HepG2 (cell line): ENCODE measurements around the gene DUSP9. TPM values are rescaled to one million over a fixed set of nuclear protein-coding genes. Genes with fewer than 3 reads are reported as not detected.

ENCODE experiments used
- ARNT ChIP-seq: fragments of 450-650 bp; IDR thresholded peaks from 2 replicates; pipeline ENCODE4 v1.6.1; 2017
- E2F1 ChIP-seq: sonication (generic); formaldehyde crosslinking; IDR thresholded peaks from 2 replicates; pipeline ENCODE4 v1.5.0; 2020; ENCODE audit warnings: missing genetic modification reagents
- EP300 ChIP-seq, 3 experiments: sonication (generic) in 1 of 3; formaldehyde crosslinking in 1 of 3; IDR thresholded peaks; 2 replicates each; pipeline versions ENCODE4 v1.5.1 to v1.6.1; 2011 to 2020; ENCODE audit warnings: low read depth in 2 of 3, low read length in 2 of 3, borderline replicate concordance in 1 of 3, improper control_type of control experiment in 1 of 3, mild to moderate bottlenecking in 1 of 3, missing genetic modification reagents in 1 of 3, moderate library complexity in 1 of 3
- FOXC1 ChIP-seq: sonication (generic); formaldehyde crosslinking; IDR thresholded peaks from 2 replicates; pipeline ENCODE4 v1.8.0; 2022; ENCODE audit warnings: mild to moderate bottlenecking, missing genetic modification reagents, borderline replicate concordance
- HDAC1 ChIP-seq: sonication (generic); formaldehyde crosslinking; IDR thresholded peaks from 2 replicates; pipeline ENCODE4 v1.5.1; 2020; ENCODE audit warnings: mild to moderate bottlenecking, missing genetic modification reagents
- HDAC6 ChIP-seq: fragments of 200-600 bp; sonication (generic); IDR thresholded peaks from 2 replicates; pipeline ENCODE4 v1.7.0; 2017; ENCODE audit warnings: mild to moderate bottlenecking, antibody characterized with exemption, low read length, low read depth
- ISL2 ChIP-seq: sonication (generic); formaldehyde crosslinking; IDR thresholded peaks from 2 replicates; pipeline ENCODE4 v1.5.0; 2020; ENCODE audit warnings: missing genetic modification reagents
- NFRKB ChIP-seq: fragments of 450-650 bp; IDR thresholded peaks from 2 replicates; pipeline ENCODE4 v1.6.1; 2017
- PATZ1 ChIP-seq: sonication (generic); formaldehyde crosslinking; IDR thresholded peaks from 2 replicates; pipeline ENCODE4 v1.4.0; 2020; ENCODE audit warnings: missing genetic modification reagents
- RXRA ChIP-seq: sonication (generic); formaldehyde crosslinking; IDR thresholded peaks from 2 replicates; pipeline ENCODE4 v1.5.1; 2020; ENCODE audit warnings: missing genetic modification reagents
- SNAPC2 ChIP-seq: sonication (generic); formaldehyde crosslinking; IDR thresholded peaks from 2 replicates; pipeline ENCODE4 v1.8.1; 2022; ENCODE audit warnings: mild to moderate bottlenecking, missing genetic modification reagents
- SSRP1 ChIP-seq: IDR thresholded peaks from 2 replicates; pipeline ENCODE4 v1.6.1; 2016; ENCODE audit warnings: control low read depth
- TBX2 ChIP-seq: sonication (generic); formaldehyde crosslinking; IDR thresholded peaks from 2 replicates; pipeline ENCODE4 v1.5.0; 2020; ENCODE audit warnings: missing genetic modification reagents, mild to moderate bottlenecking, borderline replicate concordance
- ZBTB26 ChIP-seq: IDR thresholded peaks from 2 replicates; pipeline ENCODE4 v1.6.1; 2016; ENCODE audit warnings: missing compliant biosample characterization, missing genetic modification reagents, borderline replicate concordance
- ZFP1 ChIP-seq: IDR thresholded peaks from 2 replicates; pipeline ENCODE4 v1.6.1; 2016
- ZNF101 ChIP-seq: sonication (generic); formaldehyde crosslinking; IDR thresholded peaks from 2 replicates; pipeline ENCODE4 v1.4.0; 2020; ENCODE audit warnings: mild to moderate bottlenecking, low read depth, missing genetic modification reagents, borderline replicate concordance
- ZNF138 ChIP-seq: sonication (generic); formaldehyde crosslinking; IDR thresholded peaks from 2 replicates; pipeline ENCODE4 v1.5.0; 2020; ENCODE audit warnings: mild to moderate bottlenecking, low read depth, missing genetic modification reagents
- ZNF569 ChIP-seq: sonication (generic); formaldehyde crosslinking; IDR thresholded peaks from 2 replicates; pipeline ENCODE4 v1.5.0; 2020; ENCODE audit warnings: mild to moderate bottlenecking, missing genetic modification reagents, moderate library complexity, borderline replicate concordance
- ZNF670 ChIP-seq: sonication (generic); formaldehyde crosslinking; IDR thresholded peaks from 2 replicates; pipeline ENCODE4 v1.8.0; 2022; ENCODE audit warnings: mild to moderate bottlenecking, missing genetic modification reagents, borderline replicate concordance
- polyA plus RNA-seq, 8 experiments: library from polyadenylated mRNA; depleted of rRNA in 3 of 8; stranded (reverse) in 7 of 8; unstranded in 1 of 8; fragments of >200 nt; fragmentation: Illumina TruSeq in 4 of 8; extraction: Trizol in 4 of 8; gene quantifications; 2 replicates each; pipeline versions ENCODE4 v1.2.1 to v1.2.3, GENCODE V29; 2011 to 2016; ENCODE audit warnings: low read depth in 4 of 8, missing spikeins in 1 of 8, mixed read lengths in 1 of 8; ENCODE audit not compliant: insufficient read depth in 1 of 8
- total RNA-seq, 5 experiments: library from RNA; depleted of rRNA; stranded (reverse); fragments of >200 nt; fragmentation: Illumina TruSeq; extraction: Trizol; gene quantifications; 2 replicates each; pipeline ENCODE4 v1.2.3, GENCODE V29; 2016; ENCODE audit warnings: low read depth in 1 of 5
- TF ChIP-seq, protein P1 (sequence below): sonication (generic); formaldehyde crosslinking; conservative IDR thresholded peaks from 2 replicates; pipeline ENCODE4 v1.5.0; 2020; ENCODE audit warnings: missing genetic modification reagents
- TF ChIP-seq, protein P2 (sequence below): sonication (generic); formaldehyde crosslinking; conservative IDR thresholded peaks from 2 replicates; pipeline ENCODE4 v1.4.0; 2020; ENCODE audit warnings: missing genetic modification reagents
- TF ChIP-seq, protein P3 (sequence below): sonication (generic); formaldehyde crosslinking; IDR thresholded peaks from 2 replicates; pipeline ENCODE4 v1.8.1; 2023; ENCODE audit warnings: mild to moderate bottlenecking, missing genetic modification reagents

The DUSP9 gene
- total and polyA plus RNA-seq, 2 of the 13 experiments (the other 11 are each of a cell fraction or from before 2014, with no cell fraction given) = 235 to 435 TPM

DNA sequence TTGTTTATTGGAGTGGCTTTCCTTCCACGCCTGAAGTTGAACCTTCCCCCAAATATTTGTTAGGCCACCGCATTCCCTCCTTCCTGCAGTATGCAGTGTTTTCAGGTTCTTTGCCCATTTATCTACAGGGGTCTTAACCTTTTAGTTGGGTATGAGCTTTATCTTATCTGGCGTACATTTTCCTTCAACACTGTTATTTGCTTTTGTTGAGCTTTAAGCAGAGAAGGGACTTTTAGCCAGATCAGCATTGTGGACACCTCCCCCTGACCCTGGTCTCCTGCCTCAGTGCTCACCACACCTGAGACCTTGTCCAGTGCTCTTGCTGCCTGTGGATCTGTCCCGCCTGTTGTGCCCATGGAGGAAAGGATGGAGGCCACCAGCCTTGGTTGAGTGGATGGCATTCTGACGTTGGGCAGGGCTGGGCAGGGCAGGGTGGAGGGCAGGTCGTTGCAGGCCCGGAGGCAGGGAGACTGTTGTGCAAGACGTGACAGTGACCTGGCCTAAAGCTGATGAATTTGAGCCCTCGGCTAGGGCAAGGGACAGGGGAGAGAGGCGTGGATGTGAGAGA, 998 bp upstream of the DUSP9 start (continued):
- TF ChIP-seq, protein P1, sequence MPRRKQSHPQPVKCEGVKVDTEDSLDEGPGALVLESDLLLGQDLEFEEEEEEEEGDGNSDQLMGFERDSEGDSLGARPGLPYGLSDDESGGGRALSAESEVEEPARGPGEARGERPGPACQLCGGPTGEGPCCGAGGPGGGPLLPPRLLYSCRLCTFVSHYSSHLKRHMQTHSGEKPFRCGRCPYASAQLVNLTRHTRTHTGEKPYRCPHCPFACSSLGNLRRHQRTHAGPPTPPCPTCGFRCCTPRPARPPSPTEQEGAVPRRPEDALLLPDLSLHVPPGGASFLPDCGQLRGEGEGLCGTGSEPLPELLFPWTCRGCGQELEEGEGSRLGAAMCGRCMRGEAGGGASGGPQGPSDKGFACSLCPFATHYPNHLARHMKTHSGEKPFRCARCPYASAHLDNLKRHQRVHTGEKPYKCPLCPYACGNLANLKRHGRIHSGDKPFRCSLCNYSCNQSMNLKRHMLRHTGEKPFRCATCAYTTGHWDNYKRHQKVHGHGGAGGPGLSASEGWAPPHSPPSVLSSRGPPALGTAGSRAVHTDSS (CRISPR knock-in tag) = no peak
- TF ChIP-seq HDAC1 (CRISPR knock-in tag) = 0 out of 2 replicates have a peak, but pooled peaks have one; percentile 44
- no peak for TF ChIP-seq ZFP1 (CRISPR knock-in tag)
- peak; percentile 32; the same call in 1 of the 2 replicates for TF ChIP-seq RXRA (CRISPR knock-in tag)
- no peak for TF ChIP-seq SNAPC2 (CRISPR knock-in tag)
- TF ChIP-seq EP300 (IDR thresholded peaks at IDR 0.05; ENCODE audit: low read depth in 2 of 2, low read length in 2 of 2) = peak in 1 of 2 experiments; percentile 84; a peak in 1 of 4 replicates
- TF ChIP-seq EP300 (CRISPR knock-in tag; IDR thresholded peaks at IDR 0.05; ENCODE audit: borderline replicate concordance) = no peak
- TF ChIP-seq ISL2 (CRISPR knock-in tag) = peak; percentile 73; the same call in 1 of the 2 replicates
- TF ChIP-seq ZNF138 (CRISPR knock-in tag) = no peak
- no peak for TF ChIP-seq SSRP1 (CRISPR knock-in tag)
- TF ChIP-seq ZNF101 (CRISPR knock-in tag) = no peak
- TF ChIP-seq ARNT = no peak
- TF ChIP-seq HDAC6 = no peak
- no peak for TF ChIP-seq ZBTB26 (CRISPR knock-in tag)
- TF ChIP-seq, protein P2, sequence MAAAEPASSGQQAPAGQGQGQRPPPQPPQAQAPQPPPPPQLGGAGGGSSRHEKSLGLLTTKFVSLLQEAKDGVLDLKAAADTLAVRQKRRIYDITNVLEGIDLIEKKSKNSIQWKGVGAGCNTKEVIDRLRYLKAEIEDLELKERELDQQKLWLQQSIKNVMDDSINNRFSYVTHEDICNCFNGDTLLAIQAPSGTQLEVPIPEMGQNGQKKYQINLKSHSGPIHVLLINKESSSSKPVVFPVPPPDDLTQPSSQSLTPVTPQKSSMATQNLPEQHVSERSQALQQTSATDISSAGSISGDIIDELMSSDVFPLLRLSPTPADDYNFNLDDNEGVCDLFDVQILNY (CRISPR knock-in tag) = no peak
- TF ChIP-seq NFRKB = no peak
- no peak for TF ChIP-seq ZNF569
- TF ChIP-seq PATZ1 = peak; percentile 41; the same call in 1 of the 2 replicates
- no peak for TF ChIP-seq FOXC1 (CRISPR knock-in tag)
- TF ChIP-seq TBX2 (CRISPR knock-in tag) = peak; percentile 16; the same call in 1 of the 2 replicates
- TF ChIP-seq, protein P3, sequence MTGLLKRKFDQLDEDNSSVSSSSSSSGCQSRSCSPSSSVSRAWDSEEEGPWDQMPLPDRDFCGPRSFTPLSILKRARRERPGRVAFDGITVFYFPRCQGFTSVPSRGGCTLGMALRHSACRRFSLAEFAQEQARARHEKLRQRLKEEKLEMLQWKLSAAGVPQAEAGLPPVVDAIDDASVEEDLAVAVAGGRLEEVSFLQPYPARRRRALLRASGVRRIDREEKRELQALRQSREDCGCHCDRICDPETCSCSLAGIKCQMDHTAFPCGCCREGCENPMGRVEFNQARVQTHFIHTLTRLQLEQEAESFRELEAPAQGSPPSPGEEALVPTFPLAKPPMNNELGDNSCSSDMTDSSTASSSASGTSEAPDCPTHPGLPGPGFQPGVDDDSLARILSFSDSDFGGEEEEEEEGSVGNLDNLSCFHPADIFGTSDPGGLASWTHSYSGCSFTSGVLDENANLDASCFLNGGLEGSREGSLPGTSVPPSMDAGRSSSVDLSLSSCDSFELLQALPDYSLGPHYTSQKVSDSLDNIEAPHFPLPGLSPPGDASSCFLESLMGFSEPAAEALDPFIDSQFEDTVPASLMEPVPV (CRISPR knock-in tag) = no peak
- TF ChIP-seq ZNF670 (CRISPR knock-in tag) = no peak
- no peak for TF ChIP-seq E2F1 (CRISPR knock-in tag)
